A172 (cell line): ENCODE results near the gene ACOX1. TPM values are rescaled to one million over a fixed set of nuclear protein-coding genes. Genes with fewer than 3 reads are reported as not detected.
"Not testable (repeated sequence)": the region's sequence is repeated elsewhere in the genome, so short reads cannot be mapped to it uniquely, and the experiment has no call there.

Experiments used
- DNase-seq: peaks from one replicate; pipeline ENCODE4 v3.0.0-alpha.2; 2015; ENCODE audit warnings: low spot score
- total RNA-seq: library from RNA; depleted of rRNA; stranded (reverse); fragments of >200 nt; shearing (Covaris generic); gene quantifications from 2 replicates; pipeline ENCODE4 v1.2.3, GENCODE V29; 2014

The ACOX1 gene
- total RNA-seq, 1 experiment from 2014 or later, result 48.6 TPM

GRCh38 chr17:75981019-75981615, 2.2 kb upstream of the ACOX1 start:
- no peak for DNase-seq

- DNase-seq, result no peak
Measured at GRCh38 chr17:75980188-75981018, 1.4 kb upstream of the ACOX1 start.

GRCh38 chr17:75979705-75980187, 780 bp upstream of the ACOX1 start:
- DNase-seq, result no peak

- no peak for DNase-seq
Measured at GRCh38 chr17:75976175-75976848, 2.7 kb downstream of the ACOX1 start.

- no peak for DNase-seq
Measured at GRCh38 chr17:75975757-75976174, 3.2 kb downstream of the ACOX1 start.

- DNase-seq, result not testable (repeated sequence)
Measured at GRCh38 chr17:75975187-75975586, 3.8 kb downstream of the ACOX1 start.

GRCh38 chr17:75970626-75971025, 8.3 kb downstream of the ACOX1 start:
- DNase-seq, result no peak

- no peak for DNase-seq
Measured at GRCh38 chr17:75970011-75970523, 8.9 kb downstream of the ACOX1 start.

GRCh38 chr17:75969044-75969443, 9.9 kb downstream of the ACOX1 start:
- DNase-seq, result not testable (repeated sequence)

- no peak for DNase-seq
Measured at GRCh38 chr17:75965468-75965867, 13.5 kb downstream of the ACOX1 start.

GRCh38 chr17:75959839-75960511, 19.0 kb downstream of the ACOX1 start:
- no peak for DNase-seq

GRCh38 chr17:75959051-75959838, 19.7 kb downstream of the ACOX1 start:
- no peak for DNase-seq

- peak; percentile 32 for DNase-seq
Measured at GRCh38 chr17:75950855-75951554, 28.0 kb downstream of the ACOX1 start.

GRCh38 chr17:75950421-75950820, 28.5 kb downstream of the ACOX1 start:
- DNase-seq, result no peak

GRCh38 chr17:75945211-75945610, 33.8 kb downstream of the ACOX1 start:
- DNase-seq, result no peak

GRCh38 chr17:75943491-75943890, 35.5 kb downstream of the ACOX1 start:
- no peak for DNase-seq

- DNase-seq, result no peak
Measured at GRCh38 chr17:75942473-75942872, 36.5 kb downstream of the ACOX1 start.

- DNase-seq, result no peak
Measured at GRCh38 chr17:75941442-75941819, 37.5 kb downstream of the ACOX1 start.

- peak; percentile 91 for DNase-seq
Measured at GRCh38 chr17:75940727-75941441, 38.1 kb downstream of the ACOX1 start, which contains the start of gene FBF1. Gene FBF1, minus strand, starts transcription at chr17:75941042. Its CDS starts 2,893 bp downstream, at chr17:75938149.

- DNase-seq, result no peak
Measured at GRCh38 chr17:75937652-75938051, 41.3 kb downstream of the ACOX1 start.
